SU-DHL-6 (cell line): ENCODE measurements around the gene TACC3.

Experiments
- H2AFZ ChIP-seq: fragments of 200-600 bp; sonication (generic); 2 replicates; pipeline ENCODE4 v1.6.1; 2014; ENCODE audit warnings: low read depth, mild to moderate bottlenecking, moderate library complexity, mixed read lengths, antibody characterized with exemption, low read length; ENCODE audit not compliant: severe bottlenecking
- H3F3A ChIP-seq: fragments of 200-600 bp; shearing (Covaris generic); 2 replicates; pipeline ENCODE4 v1.6.0; 2016; ENCODE audit warnings: antibody characterized with exemption, mild to moderate bottlenecking; ENCODE audit not compliant: insufficient read depth
- H3K27ac ChIP-seq: fragments of 200-600 bp; sonication (generic); 2 replicates; pipeline ENCODE4 v1.5.1; 2016; ENCODE audit warnings: low read depth, mild to moderate bottlenecking, low read length, moderate library complexity, mixed read lengths
- H3K27me3 ChIP-seq: fragments of 200-600 bp; sonication (generic), shearing (Covaris generic); 2 replicates; pipeline ENCODE4 v1.6.0; 2014; ENCODE audit warnings: mild to moderate bottlenecking, low read length
- H3K36me3 ChIP-seq: fragments of 200-600 bp; sonication (generic); 2 replicates; pipeline ENCODE4 v1.6.1; 2014; ENCODE audit warnings: mild to moderate bottlenecking, low read length, mixed read lengths
- H3K4me2 ChIP-seq: fragments of 300-600, 200-600 bp; shearing (Covaris generic), sonication (generic); 2 replicates; pipeline ENCODE4 v1.6.0; 2014; ENCODE audit warnings: low read length, low read depth, mild to moderate bottlenecking; ENCODE audit not compliant: poor library complexity, severe bottlenecking
- H3K4me3 ChIP-seq: fragments of 200-600 bp; sonication (generic); 2 replicates; pipeline ENCODE4 v1.5.1; 2014; ENCODE audit warnings: antibody characterized with exemption, low read length, mild to moderate bottlenecking, mixed read lengths; ENCODE audit not compliant: insufficient read depth, poor library complexity, severe bottlenecking
- H3K79me2 ChIP-seq: fragments of 200-600 bp; sonication (generic); 2 replicates; pipeline ENCODE4 v1.6.1; 2014; ENCODE audit warnings: mild to moderate bottlenecking, low read length, moderate library complexity; ENCODE audit not compliant: insufficient read depth
- H3K9ac ChIP-seq: fragments of 200-600 bp; sonication (generic); 2 replicates; pipeline ENCODE4 v1.7.0; 2014; ENCODE audit warnings: mild to moderate bottlenecking, low read length
- H3K9me2 ChIP-seq: fragments of 200-600 bp; sonication (generic); replicated peaks from 2 replicates; pipeline ENCODE4 v1.6.1; 2014; ENCODE audit warnings: low read length; ENCODE audit not compliant: insufficient read depth
- H3K9me3 ChIP-seq: fragments of 200-600 bp; sonication (generic); 2 replicates; pipeline ENCODE4 v1.6.1; 2014; ENCODE audit warnings: low read length, mixed read lengths; ENCODE audit not compliant: insufficient read depth
- H4K20me1 ChIP-seq: fragments of 200-600 bp; sonication (generic); 2 replicates; pipeline ENCODE4 v1.6.1; 2014; ENCODE audit warnings: low read depth, mild to moderate bottlenecking, antibody characterized with exemption, low read length, moderate library complexity, mixed read lengths
- EZH2phosphoT487 ChIP-seq: fragments of 200-600 bp; sonication (generic), shearing (Covaris generic); conservative IDR thresholded peaks from 2 replicates; pipeline ENCODE4 v1.6.1; 2018; ENCODE audit warnings: mild to moderate bottlenecking, antibody characterized with exemption, low read length, moderate library complexity, mixed read lengths
- TF ChIP-seq, protein P1 (sequence below): fragments of 200-600 bp; sonication (generic); IDR thresholded peaks from one replicate; pipeline ENCODE4 v1.5.1; 2017; ENCODE audit warnings: antibody characterized with exemption, mild to moderate bottlenecking, low read length, moderate library complexity; ENCODE audit not compliant: insufficient read depth, poor library complexity, severe bottlenecking

The TACC3 gene

DNA sequence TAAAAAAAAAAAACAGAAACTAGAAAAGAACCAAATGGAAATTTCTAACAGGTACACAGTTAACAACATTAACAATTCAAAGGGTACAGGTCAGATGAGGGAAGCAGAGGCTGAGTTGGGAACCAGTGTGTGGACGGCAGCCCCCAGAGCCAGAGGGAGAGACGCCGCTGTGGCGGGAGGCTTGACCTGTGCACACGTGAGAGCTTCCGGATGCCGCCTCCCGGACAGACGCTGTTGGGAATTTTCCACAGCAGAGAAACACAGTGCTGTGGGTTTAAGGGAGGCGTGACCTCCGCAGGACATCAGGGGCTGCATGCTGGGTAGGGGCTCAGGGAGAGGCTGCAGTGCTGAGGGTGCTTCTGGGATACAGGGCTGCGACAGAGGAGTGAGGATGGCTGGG, 22.2 kb downstream of the TACC3 start:
- H3K9me3 ChIP-seq, result no peaks in the 10 kb centered on the region
- H3F3A ChIP-seq, result peaks cover 13% of the 10 kb centered on the region
- no peak overlapping the region for H2AFZ ChIP-seq
- peaks cover 7% of the 10 kb centered on the region for H3K36me3 ChIP-seq
- no peaks in the 10 kb centered on the region for H4K20me1 ChIP-seq
- H3K4me2 ChIP-seq, result no peak overlapping the region
- H3K27me3 ChIP-seq, result no peaks in the 10 kb centered on the region
- no peak overlapping the region for H3K9ac ChIP-seq
- no peaks in the 10 kb centered on the region for H3K9me2 ChIP-seq
- TF ChIP-seq, protein P1, sequence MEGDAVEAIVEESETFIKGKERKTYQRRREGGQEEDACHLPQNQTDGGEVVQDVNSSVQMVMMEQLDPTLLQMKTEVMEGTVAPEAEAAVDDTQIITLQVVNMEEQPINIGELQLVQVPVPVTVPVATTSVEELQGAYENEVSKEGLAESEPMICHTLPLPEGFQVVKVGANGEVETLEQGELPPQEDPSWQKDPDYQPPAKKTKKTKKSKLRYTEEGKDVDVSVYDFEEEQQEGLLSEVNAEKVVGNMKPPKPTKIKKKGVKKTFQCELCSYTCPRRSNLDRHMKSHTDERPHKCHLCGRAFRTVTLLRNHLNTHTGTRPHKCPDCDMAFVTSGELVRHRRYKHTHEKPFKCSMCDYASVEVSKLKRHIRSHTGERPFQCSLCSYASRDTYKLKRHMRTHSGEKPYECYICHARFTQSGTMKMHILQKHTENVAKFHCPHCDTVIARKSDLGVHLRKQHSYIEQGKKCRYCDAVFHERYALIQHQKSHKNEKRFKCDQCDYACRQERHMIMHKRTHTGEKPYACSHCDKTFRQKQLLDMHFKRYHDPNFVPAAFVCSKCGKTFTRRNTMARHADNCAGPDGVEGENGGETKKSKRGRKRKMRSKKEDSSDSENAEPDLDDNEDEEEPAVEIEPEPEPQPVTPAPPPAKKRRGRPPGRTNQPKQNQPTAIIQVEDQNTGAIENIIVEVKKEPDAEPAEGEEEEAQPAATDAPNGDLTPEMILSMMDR, result no peak
- TF ChIP-seq EZH2phosphoT487, result no peak
- H3K27ac ChIP-seq, result no peak overlapping the region
- no peak overlapping the region for H3K4me3 ChIP-seq
- H3K79me2 ChIP-seq, result no peaks in the 10 kb centered on the region; the same call in 1 of the 2 replicates

DNA sequence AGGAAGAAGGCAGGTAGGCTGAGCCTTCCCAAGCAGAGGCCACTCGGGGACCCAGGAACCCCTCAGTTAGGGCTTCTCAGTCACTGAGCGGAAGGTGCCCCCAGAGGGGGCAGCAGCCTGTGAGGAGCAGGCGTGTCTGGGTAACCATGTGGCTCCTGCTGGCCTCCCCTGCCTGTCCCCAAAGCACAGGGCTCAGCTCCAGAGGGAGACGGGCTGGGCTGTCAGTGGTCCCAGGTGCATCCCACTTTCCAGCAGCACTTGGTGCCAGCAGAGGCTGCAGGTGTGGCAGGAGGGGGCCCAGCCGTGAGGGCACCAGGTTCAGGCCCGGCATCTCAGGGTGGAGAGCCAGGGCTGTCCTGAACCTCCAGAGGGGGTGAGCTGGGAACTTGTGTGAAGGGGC, 22.7 kb downstream of the TACC3 start:
- TF ChIP-seq EZH2phosphoT487, result no peak
- TF ChIP-seq, protein P1, result no peak
- no peaks in the 10 kb centered on the region for H3K9me3 ChIP-seq
- H3K36me3 ChIP-seq, result 0 out of 2 replicates have a peak, but pooled peaks cover 4% of the 10 kb centered on the region
- no peaks in the 10 kb centered on the region for H4K20me1 ChIP-seq
- H3K9me2 ChIP-seq, result no peaks in the 10 kb centered on the region
- H2AFZ ChIP-seq, result no peak overlapping the region
- H3K27me3 ChIP-seq, result no peaks in the 10 kb centered on the region
- H3F3A ChIP-seq, result peaks cover 13% of the 10 kb centered on the region
- no peak overlapping the region for H3K9ac ChIP-seq
- H3K4me2 ChIP-seq, result no peak overlapping the region
- no peaks in the 10 kb centered on the region for H3K79me2 ChIP-seq
- H3K4me3 ChIP-seq, result no peak overlapping the region
- H3K27ac ChIP-seq, result no peak overlapping the region

DNA sequence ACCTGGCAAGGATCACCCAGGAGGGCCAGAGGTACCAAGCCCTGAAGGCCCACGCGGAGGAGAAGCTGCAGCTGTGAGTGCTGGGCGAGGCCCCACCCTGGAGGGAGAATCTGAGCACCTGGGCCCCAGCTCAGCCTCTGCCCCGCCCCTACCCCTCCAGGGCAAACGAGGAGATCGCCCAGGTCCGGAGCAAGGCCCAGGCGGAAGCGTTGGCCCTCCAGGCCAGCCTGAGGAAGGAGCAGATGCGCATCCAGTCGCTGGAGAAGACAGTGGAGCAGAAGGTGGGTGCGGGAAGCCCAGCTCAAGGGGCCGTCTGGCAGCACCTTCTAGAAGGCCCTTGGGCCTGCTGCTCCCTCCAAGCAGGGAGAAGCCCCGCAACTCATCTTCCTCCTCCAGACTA, 23.2 kb downstream of the TACC3 start:
- H3F3A ChIP-seq, result peaks cover 13% of the 10 kb centered on the region
- H3K36me3 ChIP-seq, result 0 out of 2 replicates have a peak, but pooled peaks cover 4% of the 10 kb centered on the region
- H2AFZ ChIP-seq, result no peak overlapping the region
- H3K27me3 ChIP-seq, result no peaks in the 10 kb centered on the region
- no peaks in the 10 kb centered on the region for H4K20me1 ChIP-seq
- no peak overlapping the region for H3K27ac ChIP-seq
- no peaks in the 10 kb centered on the region for H3K9me2 ChIP-seq
- H3K79me2 ChIP-seq, result no peaks in the 10 kb centered on the region
- no peak overlapping the region for H3K9ac ChIP-seq
- no peak overlapping the region for H3K4me3 ChIP-seq
- TF ChIP-seq, protein P1, result no peak
- no peak for TF ChIP-seq EZH2phosphoT487
- H3K4me2 ChIP-seq, result no peak overlapping the region
- no peaks in the 10 kb centered on the region for H3K9me3 ChIP-seq
